Mucosa of descending colon (tissue), 3 donors: ENCODE measurements around the gene HMGN4. TPM values are rescaled to one million over a fixed set of nuclear protein-coding genes. Genes with fewer than 3 reads are reported as not detected.

Source experiments
- ATAC-seq: fragments of 200-7000 bp; cut with Tn5 transposase; one replicate; pipeline ENCODE4 v1.9.1; 2020; ENCODE audit warnings: mild to moderate bottlenecking, moderate library complexity
- DNase-seq, 3 donors: peaks; one replicate each; pipeline ENCODE4 v3.0.0-alpha.2; 2020
- H3K36me3 ChIP-seq: fragments of 200-600 bp; one replicate; pipeline ENCODE4 v1.8.0; 2021; ENCODE audit warnings: low read depth, mild to moderate bottlenecking
- H3K4me1 ChIP-seq: fragments of 200-600 bp; one replicate; pipeline ENCODE4 v1.8.0; 2021; ENCODE audit warnings: low read depth, mild to moderate bottlenecking
- H3K4me3 ChIP-seq: fragments of 200-600 bp; one replicate; pipeline ENCODE4 v1.8.0; 2021; ENCODE audit warnings: mild to moderate bottlenecking
- H3K9me3 ChIP-seq: fragments of 200-600 bp; one replicate; pipeline ENCODE4 v1.8.0; 2021; ENCODE audit warnings: mild to moderate bottlenecking
- intact Hi-C, 2 donors: fragments of 100-400 bp; cut with DNase I in 1 of 2; cut with micrococcal nuclease in 1 of 2; formaldehyde crosslinking; loops; one replicate each; pipeline versions ENCODE4 v1.11.0 to v1.11.1; 2022; cut with DNase I, micrococcal nuclease
- long read RNA-seq, 2 donors: library from polyadenylated mRNA; unstranded; transcript quantifications; one replicate each; pipeline ENCODE4 v2.0.0, GENCODE V29; 2019 to 2021
- total RNA-seq, 3 donors: library from RNA; stranded (reverse); fragmentation: NEBNext Ultra II Directional in 2 of 3; extraction: Animal tissue kit (Norgen Biotek cat#: 25700) in 2 of 3; gene quantifications; one replicate each; pipeline versions ENCODE4 v1.2.1 to v1.2.4, GENCODE V29; 2021 to 2023
- TF ChIP-seq, protein P1 (sequence below): fragments of 200-600 bp; IDR thresholded peaks from one replicate; pipeline ENCODE4 v1.8.0; 2022; ENCODE audit warnings: antibody characterized with exemption, mild to moderate bottlenecking
- donor health status: DM: no; HTN: no; CAD: no; lungs with moderate emphysema.
- donor health status: DM: no; HTN: no; CAD: no.
- donor health status: DM: no; HTN: yes; CAD: no.

Gene HMGN4
- 10 to 100 TPM; 58.6 to 76.0 (median 68.2) TPM for total RNA-seq
- long read RNA-seq, donor 1, transcript HMGN4-201 (2 exons, 1,225 nt): major isoform, 102 of 110 reads
- long read RNA-seq, donor 1, partial matches to known transcripts: 0 of 110 reads
- long read RNA-seq, donor 1, other reads (novel, unspliced or antisense): 8 of 110 reads
- long read RNA-seq, donor 2, transcript HMGN4-201 (2 exons, 1,225 nt): major isoform, 56 of 68 reads
- long read RNA-seq, donor 2, partial matches to known transcripts: 0 of 68 reads
- long read RNA-seq, donor 2, other reads (novel, unspliced or antisense): 12 of 68 reads

- Histone ChIP-seq H3K36me3 (no peaks in the 10 kb centered on the region), H3K4me3 (peak within 1 kb of the TSS; percentile 84), H3K4me1 (peaks cover 7% of the 10 kb centered on the region), H3K9me3 (no peaks in the 10 kb centered on the region)
- ATAC-seq (peak; percentile 90), DNase-seq (peak; percentile 88 to 94 (median 89))
- TF ChIP-seq, protein P1, sequence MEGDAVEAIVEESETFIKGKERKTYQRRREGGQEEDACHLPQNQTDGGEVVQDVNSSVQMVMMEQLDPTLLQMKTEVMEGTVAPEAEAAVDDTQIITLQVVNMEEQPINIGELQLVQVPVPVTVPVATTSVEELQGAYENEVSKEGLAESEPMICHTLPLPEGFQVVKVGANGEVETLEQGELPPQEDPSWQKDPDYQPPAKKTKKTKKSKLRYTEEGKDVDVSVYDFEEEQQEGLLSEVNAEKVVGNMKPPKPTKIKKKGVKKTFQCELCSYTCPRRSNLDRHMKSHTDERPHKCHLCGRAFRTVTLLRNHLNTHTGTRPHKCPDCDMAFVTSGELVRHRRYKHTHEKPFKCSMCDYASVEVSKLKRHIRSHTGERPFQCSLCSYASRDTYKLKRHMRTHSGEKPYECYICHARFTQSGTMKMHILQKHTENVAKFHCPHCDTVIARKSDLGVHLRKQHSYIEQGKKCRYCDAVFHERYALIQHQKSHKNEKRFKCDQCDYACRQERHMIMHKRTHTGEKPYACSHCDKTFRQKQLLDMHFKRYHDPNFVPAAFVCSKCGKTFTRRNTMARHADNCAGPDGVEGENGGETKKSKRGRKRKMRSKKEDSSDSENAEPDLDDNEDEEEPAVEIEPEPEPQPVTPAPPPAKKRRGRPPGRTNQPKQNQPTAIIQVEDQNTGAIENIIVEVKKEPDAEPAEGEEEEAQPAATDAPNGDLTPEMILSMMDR: no peak
- intact Hi-C loops: no loop called here
These were observed at the start of gene HMGN4 for GRCh38 chr6:26537846-26538571. Gene HMGN4, plus strand, starts transcription at chr6:26538366. Its CDS starts 6,841 bp downstream, at chr6:26545207.

- H3K4me3 ChIP-seq: no peak overlapping the region
- DNase-seq (peak in 1 of 3 donors; percentile 45), ATAC-seq (peak; percentile 65)
- no peaks in the 10 kb centered on the region for H3K4me1 ChIP-seq
- no peaks in the 10 kb centered on the region for H3K36me3 ChIP-seq
- H3K9me3 ChIP-seq: no peaks in the 10 kb centered on the region
- intact Hi-C loops: no loop called here
- TF ChIP-seq, protein P1: no peak
These were observed 47.9 kb upstream of the HMGN4 start for GRCh38 chr6:26489996-26490964.

GRCh38 chr6:26491604-26492003 lies 46.6 kb upstream of the HMGN4 start:
- DNase-seq (no peak), ATAC-seq (no peak)
- no peaks in the 10 kb centered on the region for H3K36me3 ChIP-seq
- TF ChIP-seq, protein P1: no peak
- intact Hi-C loops: no loop called here
- H3K9me3 ChIP-seq: no peaks in the 10 kb centered on the region
- H3K4me3 ChIP-seq: no peak overlapping the region
- no peaks in the 10 kb centered on the region for H3K4me1 ChIP-seq

DNA sequence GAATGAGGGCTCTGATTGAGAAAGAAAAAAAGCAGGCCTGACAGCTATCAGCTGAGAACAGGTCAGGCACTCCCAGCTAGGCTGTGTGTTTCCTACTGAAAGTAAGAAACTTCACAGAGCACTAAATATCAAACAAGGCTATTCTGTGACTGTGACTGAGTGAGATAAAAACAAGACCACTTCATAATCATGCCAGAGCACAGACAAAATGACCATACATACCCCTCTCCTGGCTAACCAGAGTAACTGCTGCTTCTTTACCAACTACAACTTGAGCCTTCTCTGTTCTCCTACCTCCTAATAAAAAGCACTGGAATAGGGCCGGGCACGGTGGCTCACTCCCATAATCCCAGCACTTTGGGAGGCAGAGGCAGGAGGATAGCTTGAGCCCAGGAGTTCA lies 44.9 kb upstream of the HMGN4 start:
- TF ChIP-seq, protein P1: no peak
- ATAC-seq: peak; percentile 19
- Histone ChIP-seq H3K4me1 (no peaks in the 10 kb centered on the region), H3K36me3 (no peaks in the 10 kb centered on the region), H3K4me3 (no peak overlapping the region), H3K9me3 (no peaks in the 10 kb centered on the region)
- DNase-seq: no peak
- intact Hi-C loops: no loop called here

DNA sequence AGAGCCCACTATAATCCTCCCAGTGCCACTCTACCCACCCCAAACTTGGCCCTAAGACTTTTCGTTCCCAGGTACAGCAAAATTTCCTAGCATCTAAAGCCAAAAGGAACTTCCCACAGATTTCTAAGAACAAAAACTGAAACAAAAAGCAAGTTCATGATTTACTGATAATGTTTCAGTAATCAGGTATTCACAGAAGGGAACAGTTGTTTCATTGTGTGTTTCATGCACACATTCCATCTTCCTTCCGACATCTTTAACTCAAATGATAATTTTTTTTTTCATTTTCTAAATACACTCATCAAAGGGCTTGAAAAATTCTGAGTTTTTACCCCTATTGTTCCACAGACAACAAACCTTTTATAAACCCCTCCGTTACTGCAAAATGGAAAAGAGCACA lies 44.0 kb upstream of the HMGN4 start:
- intact Hi-C loops: no loop called here
- TF ChIP-seq, protein P1: no peak
- Histone ChIP-seq H3K9me3 (no peaks in the 10 kb centered on the region), H3K4me3 (no peak overlapping the region), H3K36me3 (no peaks in the 10 kb centered on the region), H3K4me1 (no peaks in the 10 kb centered on the region)
- ATAC-seq (no peak), DNase-seq (no peak)
